ENCODE results near the gene ATCAY.
"Not testable (repeated sequence)": the region's sequence is repeated elsewhere in the genome, so short reads cannot be mapped to it uniquely, and the experiment has no call there.

The ATCAY gene

DNA sequence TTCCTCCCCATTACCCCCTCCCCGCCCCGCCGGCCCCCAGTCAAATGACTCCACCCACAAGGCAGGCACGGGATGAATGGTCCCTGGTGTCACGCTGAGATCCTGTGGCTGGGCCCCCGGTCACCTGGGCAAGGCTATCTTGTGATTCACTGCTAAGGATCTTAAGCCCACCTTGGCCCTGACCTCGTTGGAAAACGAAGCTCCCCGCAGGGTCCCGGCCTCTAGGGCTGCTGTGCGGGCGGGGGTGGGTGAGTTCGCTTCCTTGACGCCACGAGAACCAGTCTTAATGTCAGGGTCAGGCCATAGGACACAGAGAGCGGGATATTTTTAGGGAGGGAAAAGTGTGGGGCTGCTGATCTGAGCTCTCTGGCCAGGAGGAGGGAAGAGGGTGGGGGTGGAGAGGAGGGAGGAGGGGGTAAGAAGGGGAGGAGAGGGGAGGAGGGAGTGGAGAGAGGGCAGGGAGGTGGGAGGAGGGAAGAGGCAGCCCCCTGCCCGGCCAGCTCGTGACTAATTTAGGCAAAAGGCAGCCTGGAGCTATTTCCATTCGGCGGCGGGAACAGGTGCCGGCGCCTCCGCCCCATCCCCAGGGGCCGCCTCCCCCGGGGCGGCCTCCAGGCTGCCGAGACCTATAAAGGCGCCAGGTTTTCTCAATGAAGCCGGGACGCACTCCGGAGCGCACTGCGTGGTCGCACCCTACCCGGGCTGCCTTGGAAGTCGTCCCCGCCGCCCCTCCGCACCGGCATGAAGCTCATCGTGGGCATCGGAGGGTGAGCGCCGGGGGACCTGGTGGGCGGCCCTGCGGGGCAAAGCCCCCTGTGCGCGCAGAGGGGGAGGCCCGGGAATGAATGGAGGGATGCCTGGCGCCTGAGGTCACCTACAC lies 52.7 kb downstream of the ATCAY start, which contains the start of gene NMRK2:
TSS of gene NMRK2 (plus strand) at position 139 of the 880 bp plus-strand sequence. CDS start at position 742, 603 bp downstream.
- DNase-seq: no peak
- H3K4me1 Mint-ChIP-seq (ENCODE audit: low read depth in 2 of 2): no peaks in the 10 kb centered on the region
- no peaks in the 10 kb centered on the region for H3K9me3 Mint-ChIP-seq
- H3K36me3 Mint-ChIP-seq (ENCODE audit: insufficient read depth): no peaks in the 10 kb centered on the region
- H3K27ac Mint-ChIP-seq: no peak within 1 kb of the TSS
- H3K27me3 Mint-ChIP-seq: peaks cover 10 to 36% of the 10 kb centered on the region in 2 donors
- ATAC-seq (replicated peaks): no peak
- H3K4me3 Mint-ChIP-seq: no peak within 1 kb of the TSS

DNA sequence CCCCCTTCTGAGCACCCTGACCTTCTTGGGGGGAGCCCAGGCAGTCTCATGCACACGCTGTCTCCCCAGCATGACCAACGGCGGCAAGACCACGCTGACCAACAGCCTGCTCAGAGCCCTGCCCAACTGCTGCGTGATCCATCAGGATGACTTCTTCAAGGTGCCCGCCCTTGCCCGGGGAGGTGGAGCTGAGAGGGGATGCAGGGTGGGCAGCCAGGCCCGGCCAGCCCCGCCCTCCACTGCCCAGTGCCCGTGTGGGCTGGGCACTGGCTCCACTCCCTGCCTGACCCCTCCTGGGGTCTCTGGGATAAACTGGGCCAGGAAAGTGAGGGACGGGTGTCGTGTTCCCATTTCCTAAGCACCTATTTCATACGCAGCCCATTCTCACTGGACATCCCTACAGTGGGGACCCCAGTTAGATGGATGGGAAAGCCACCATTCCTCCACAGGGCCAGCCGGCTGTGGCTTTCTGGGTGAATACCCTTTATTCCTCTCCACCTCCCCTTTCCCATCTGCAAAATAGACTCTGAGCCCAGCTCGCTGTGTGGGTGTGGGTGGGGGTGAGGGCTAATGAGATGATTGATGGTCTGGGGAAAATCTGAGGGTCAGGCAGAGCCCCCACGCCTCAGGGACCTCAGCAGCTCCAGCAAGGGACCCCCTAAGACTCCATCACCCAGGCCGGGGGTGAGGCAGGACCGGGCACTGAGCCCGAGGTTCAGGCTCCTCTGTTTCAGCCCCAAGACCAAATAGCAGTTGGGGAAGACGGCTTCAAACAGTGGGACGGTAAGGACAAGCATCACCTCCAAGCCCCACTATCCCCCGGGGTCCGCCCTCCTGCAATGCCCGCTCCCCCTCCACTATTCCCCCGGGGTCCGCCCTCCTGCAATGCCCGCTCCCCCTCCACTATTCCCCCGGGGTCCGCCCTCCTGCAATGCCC lies 56.3 kb downstream of the ATCAY start:
- H3K27me3 Mint-ChIP-seq: peaks cover 2 to 26% of the 10 kb centered on the region in 2 donors
- H3K9me3 Mint-ChIP-seq: no peaks in the 10 kb centered on the region
- H3K36me3 Mint-ChIP-seq (ENCODE audit: insufficient read depth): no peaks in the 10 kb centered on the region
- ATAC-seq (replicated peaks) (no peak), DNase-seq (no peak)
- H3K27ac Mint-ChIP-seq: no peak overlapping the region
- no peak overlapping the region for H3K4me3 Mint-ChIP-seq
- H3K4me1 Mint-ChIP-seq (ENCODE audit: low read depth in 2 of 2): no peaks in the 10 kb centered on the region

DNA sequence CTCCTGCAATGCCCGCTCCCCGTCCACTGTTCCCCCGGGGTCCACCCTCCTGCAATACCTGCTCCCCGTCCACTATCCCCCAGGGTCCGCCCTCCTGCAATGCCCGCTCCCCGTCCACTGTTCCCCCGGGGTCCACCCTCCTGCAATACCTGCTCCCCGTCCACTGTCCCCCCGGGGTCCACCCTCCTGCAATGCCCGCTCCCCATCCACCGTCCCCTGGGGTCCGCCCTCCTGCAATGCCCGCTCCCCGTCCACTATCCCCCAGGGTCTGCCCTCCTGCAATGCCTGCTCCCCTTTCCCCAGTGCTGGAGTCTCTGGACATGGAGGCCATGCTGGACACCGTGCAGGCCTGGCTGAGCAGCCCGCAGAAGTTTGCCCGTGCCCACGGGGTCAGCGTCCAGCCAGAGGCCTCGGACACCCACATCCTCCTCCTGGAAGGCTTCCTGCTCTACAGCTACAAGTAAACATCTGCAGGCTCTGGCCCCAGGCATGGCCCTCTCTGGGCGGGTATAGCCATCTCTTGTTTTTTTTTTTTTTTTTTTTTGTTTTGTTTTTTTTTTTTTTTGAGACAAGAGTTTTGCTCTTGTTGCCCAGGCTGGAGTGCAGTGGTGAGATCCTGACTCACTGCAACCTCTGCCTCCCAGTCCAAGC lies 57.9 kb downstream of the ATCAY start:
- not testable (repeated sequence) for H3K4me1 Mint-ChIP-seq (ENCODE audit: low read depth in 2 of 2); H3K9me3 Mint-ChIP-seq; H3K4me3 Mint-ChIP-seq; H3K36me3 Mint-ChIP-seq (ENCODE audit: insufficient read depth); DNase-seq; ATAC-seq (replicated peaks); H3K27ac Mint-ChIP-seq
- peaks cover 0 to 13% of the 10 kb centered on the region in 2 donors for H3K27me3 Mint-ChIP-seq

DNA sequence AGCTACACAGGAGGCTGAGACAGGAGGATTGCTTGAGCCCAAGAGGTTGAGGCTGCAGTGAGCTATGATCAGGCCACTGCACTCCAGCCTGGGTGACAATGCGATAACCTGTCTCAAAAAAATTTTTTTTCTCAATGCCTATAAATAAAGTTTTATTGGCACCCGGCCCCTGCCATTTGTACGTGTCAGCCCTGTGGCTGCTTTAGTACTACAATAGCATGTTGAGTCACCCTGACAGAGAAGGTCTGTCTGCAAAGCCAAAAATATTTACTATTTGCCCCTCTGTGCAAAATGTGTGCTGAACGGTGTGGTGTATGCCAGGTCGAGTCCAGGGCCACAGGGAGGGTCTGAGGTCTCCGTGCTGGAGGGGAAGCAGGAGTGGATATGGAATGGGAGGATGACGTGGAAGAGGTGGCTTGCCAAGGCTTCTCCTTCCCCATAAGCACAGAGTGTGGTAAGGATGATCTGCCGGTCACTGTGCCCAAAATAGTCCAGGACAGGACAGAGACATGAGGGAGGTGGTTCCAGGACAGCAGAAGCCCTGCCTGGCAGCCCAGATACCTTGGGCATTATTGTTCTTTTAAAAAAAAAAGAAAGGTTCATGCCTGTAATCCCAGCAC lies 62.4 kb downstream of the ATCAY start:
- Mint-ChIP-seq H3K9me3 (no peaks in the 10 kb centered on the region), H3K36me3 (ENCODE audit: insufficient read depth) (no peaks in the 10 kb centered on the region), H3K27ac (no peak overlapping the region), H3K4me1 (ENCODE audit: low read depth in 2 of 2) (peaks cover 4 to 5% of the 10 kb centered on the region in 2 donors), H3K27me3 (peaks cover 0 to 10% of the 10 kb centered on the region in 2 donors), H3K4me3 (no peak overlapping the region)
- DNase-seq (no peak), ATAC-seq (replicated peaks) (no peak)

DNA sequence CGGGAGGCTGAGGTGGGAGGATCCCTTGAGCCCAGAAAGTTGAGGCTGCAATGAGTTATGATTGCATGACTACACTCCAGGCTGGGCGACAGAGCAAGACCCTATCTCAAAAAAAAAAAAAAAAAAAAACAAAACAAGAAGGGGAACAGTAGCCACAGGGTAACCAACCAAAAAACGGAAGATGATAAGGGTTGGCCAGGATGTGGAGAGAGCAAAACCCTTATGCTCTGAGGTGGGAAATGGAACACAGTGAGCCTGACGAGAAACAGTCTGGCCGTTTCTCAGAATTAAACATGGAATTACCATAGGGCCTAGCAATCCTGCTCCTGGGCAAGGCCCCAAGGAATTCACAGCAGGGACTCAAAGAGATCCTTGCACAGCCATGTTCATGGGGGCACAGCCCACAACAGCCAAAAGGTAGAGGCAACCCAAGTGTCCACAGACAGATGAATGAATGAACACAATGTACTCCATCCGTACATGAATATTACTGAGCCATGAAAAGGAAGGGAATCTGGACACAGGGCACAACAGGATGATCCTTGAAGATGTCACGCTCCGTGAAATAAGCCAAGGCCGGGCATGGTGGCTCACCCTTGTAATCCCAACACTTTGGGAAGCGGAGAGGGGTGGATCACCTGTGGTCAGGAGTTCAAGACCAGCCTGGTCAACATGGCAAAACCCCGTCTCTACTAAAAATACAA lies 63.7 kb downstream of the ATCAY start:
- no peak for DNase-seq

DNA sequence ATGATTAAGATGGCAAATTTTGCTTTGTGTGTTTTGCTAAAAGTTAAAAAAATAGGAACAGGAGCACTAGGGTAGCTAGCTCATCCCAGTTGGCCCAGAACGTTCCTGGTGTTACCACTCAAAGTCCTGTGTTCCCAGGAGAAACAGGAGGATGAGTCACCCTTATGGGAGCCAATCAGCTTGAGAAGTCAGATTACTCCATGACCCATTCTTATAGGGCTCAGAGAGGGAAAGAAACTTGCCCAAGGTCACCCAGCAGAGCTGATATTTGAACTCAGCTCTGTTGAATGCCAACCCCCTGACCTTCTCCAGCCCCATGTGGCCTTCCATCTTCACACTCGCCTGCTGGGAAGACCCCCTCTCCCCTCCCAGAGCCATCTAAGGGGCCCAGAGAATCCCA lies 65.4 kb downstream of the ATCAY start:
- no peak for DNase-seq
- H3K4me1 Mint-ChIP-seq (ENCODE audit: low read depth in 2 of 2): peaks cover 5% of the 10 kb centered on the region in 2 donors
- peaks cover 0 to 10% of the 10 kb centered on the region in 2 donors for H3K27me3 Mint-ChIP-seq
- ATAC-seq (replicated peaks): no peak
- peaks cover 3% of the 10 kb centered on the region for H3K36me3 Mint-ChIP-seq (ENCODE audit: insufficient read depth)
- no peaks in the 10 kb centered on the region for H3K9me3 Mint-ChIP-seq
- H3K27ac Mint-ChIP-seq: no peak overlapping the region
- H3K4me3 Mint-ChIP-seq: no peak overlapping the region

More for the DNA sequence above, 63.7 kb downstream of the ATCAY start:
- Mint-ChIP-seq H3K27ac (peak overlapping the region in 1 of 2 donors; percentile 41), H3K4me3 (no peak overlapping the region), H3K9me3 (no peaks in the 10 kb centered on the region), H3K27me3 (peaks cover 0 to 10% of the 10 kb centered on the region in 2 donors), H3K4me1 (ENCODE audit: low read depth in 2 of 2) (peaks cover 4 to 5% of the 10 kb centered on the region in 2 donors), H3K36me3 (ENCODE audit: insufficient read depth) (no peaks in the 10 kb centered on the region)
- ATAC-seq (replicated peaks): no peak

DNA sequence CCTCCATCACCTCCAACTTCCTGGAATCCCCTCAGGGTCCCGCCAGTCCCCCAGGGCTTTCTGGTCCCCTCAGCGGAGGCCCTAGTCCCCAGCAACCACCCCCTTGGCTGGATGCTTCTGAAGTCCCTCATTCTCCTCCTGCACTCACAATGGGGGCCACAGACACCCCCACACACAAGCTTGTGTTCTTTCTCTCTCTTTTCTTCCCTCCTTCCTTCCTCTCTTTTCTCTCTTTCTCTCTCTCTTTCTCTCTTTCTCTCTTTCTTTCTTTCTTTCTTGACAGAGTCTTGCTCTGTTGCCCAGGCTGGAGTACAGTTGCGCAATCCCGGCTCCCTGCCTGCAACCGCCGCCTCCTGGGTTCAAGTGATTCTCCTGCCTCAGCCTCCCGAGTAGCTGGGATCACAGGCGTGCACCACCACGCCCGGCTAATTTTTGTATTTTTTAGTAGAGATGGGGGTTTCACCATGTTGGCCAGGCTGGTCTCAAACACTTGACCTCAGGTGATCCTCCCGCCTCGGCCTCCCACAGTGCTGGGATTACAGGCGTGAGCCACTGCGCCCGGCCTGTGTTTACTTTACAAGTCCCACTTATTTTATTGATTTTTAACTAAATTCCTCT lies 66.9 kb downstream of the ATCAY start:
- H3K4me1 Mint-ChIP-seq (ENCODE audit: low read depth in 2 of 2): peaks cover 6 to 13% of the 10 kb centered on the region in 2 donors
- not testable (repeated sequence) for ATAC-seq (replicated peaks); H3K4me3 Mint-ChIP-seq; H3K9me3 Mint-ChIP-seq; H3K36me3 Mint-ChIP-seq (ENCODE audit: insufficient read depth); DNase-seq
- peak overlapping the region in 1 of 2 donors; percentile 64 for H3K27ac Mint-ChIP-seq
- H3K27me3 Mint-ChIP-seq: peaks cover 0 to 10% of the 10 kb centered on the region in 2 donors

DNA sequence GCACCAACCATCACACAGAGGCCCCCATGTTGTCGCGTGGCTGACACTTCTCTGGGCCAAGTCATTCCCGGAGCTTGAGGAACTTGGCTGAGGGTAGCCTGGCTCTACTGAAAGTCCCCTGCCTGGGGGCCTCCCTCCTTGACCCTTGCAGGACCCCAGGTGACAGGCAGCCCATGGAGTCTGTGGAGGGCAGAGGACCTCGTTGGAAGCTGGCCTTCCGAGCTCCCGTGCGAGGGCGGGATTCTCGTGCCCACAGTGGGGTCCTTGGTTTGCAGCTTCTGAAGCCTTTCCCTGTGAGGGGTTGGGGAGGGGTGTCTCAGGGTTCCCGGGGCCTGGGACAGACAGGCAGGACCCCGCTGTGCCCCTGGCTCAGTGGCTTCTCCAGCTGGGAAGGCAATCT lies 68.8 kb downstream of the ATCAY start:
- no peak overlapping the region for H3K4me3 Mint-ChIP-seq

DNA sequence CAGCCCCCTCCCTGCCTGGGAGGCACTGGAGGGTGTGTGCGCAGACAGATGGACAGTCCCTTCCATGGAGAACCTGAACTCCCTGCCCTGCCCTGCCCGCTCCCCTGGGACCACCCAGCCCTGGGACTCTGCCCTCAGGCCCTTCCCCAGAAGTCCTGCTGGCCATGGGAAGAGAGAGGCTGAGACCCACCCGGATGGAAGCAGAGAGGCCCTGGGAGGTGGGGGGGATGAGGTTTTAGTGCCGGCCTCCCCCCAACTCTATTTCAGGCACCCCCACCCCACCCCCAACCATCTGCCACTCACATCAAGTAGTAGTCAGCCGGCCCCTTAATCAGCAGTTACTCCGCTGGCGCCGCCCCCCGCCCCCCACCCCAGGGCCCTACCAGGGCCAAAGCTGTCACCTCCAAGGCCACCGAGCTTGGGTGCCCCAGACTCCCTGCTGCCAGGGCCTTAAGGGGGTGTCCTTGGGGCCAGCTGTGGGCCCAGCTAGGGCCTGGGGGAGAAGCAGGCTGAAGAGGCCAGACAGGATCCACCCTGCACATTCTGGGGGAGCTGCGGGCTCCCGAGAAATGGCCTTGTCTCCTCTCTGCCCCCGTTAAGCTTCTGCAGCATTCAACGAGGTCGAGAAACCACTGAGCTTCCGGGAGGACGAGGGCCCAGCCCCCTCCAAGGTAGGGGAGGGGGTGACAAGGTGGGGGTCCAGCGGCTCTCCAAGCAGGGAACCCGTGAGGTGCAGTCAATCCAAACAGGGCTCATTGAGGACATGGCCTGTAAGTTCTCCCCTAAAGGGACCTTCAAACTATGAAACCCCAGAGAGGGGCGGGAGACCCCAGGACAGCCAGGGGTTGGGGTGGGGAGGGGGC lies 69.7 kb downstream of the ATCAY start:
- Mint-ChIP-seq H3K36me3 (ENCODE audit: insufficient read depth) (peaks cover 9% of the 10 kb centered on the region), H3K4me1 (ENCODE audit: low read depth in 2 of 2) (peaks cover 1 to 12% of the 10 kb centered on the region in 2 donors), H3K27me3 (peaks cover 0 to 10% of the 10 kb centered on the region in 2 donors), H3K4me3 (peak overlapping the region; percentile 55 to 84), H3K9me3 (no peaks in the 10 kb centered on the region), H3K27ac (peak overlapping the region in 1 of 2 donors; percentile 94)
- ATAC-seq (replicated peaks): no peak
- DNase-seq: no peak

More for the DNA sequence above, 68.8 kb downstream of the ATCAY start:
- Mint-ChIP-seq H3K27me3 (peaks cover 0 to 10% of the 10 kb centered on the region in 2 donors), H3K4me1 (ENCODE audit: low read depth in 2 of 2) (peaks cover 1 to 13% of the 10 kb centered on the region in 2 donors), H3K9me3 (no peaks in the 10 kb centered on the region), H3K36me3 (ENCODE audit: insufficient read depth) (peaks cover 9% of the 10 kb centered on the region), H3K27ac (no peak overlapping the region)
- no peak for DNase-seq
- ATAC-seq (replicated peaks): no peak

DNA sequence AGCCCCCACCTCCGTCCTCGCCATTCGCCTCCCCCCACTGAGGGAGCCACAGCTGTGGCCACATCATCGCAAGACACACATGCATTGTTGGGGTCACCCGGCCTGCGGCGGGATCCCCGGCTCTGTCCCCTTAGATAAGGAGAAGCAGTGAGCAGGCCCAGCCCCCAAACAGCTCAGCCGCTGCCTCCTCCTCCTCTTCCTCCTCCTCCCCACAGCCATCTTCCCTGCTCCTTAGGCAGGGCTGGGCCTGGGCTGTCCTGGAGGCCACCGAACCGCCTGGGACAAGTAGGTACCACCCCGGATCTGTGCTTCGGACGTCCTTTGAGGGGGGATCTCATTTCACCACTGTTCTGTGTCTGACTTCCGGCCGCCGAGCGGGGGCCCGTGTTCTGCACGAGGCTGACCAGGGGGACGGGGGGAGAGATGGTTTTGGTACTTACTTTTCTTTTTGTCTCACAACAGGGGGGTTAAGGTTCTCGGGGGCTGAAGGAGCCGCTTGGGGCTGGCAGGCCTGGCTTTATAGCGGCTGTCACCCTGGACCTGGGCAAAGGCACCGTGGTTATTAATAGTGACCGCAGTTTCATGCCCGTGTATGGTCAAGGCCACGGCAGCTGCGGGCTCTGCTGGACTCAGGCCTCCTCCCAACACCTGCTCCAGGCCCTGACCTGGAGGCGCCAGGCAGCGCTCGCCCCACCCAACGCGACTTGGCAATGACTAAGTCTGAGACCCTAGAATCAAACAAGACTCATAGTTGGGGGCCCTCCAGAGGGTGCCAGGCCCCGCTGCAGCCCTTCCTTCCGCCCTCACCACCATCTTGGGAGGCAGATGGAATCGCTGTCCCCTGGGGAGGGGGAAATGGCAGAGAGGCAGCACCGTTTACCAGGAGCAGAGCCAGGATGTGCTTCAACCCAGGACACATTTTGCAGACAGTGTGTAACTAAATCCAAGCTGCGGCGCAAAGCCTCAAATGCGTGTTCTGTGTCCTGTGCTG lies 70.7 kb downstream of the ATCAY start:
- H3K9me3 Mint-ChIP-seq: no peaks in the 10 kb centered on the region
- DNase-seq (no peak), ATAC-seq (replicated peaks) (peak; percentile 17)
- peaks cover 16% of the 10 kb centered on the region for H3K36me3 Mint-ChIP-seq (ENCODE audit: insufficient read depth)
- peaks cover 1 to 12% of the 10 kb centered on the region in 2 donors for H3K4me1 Mint-ChIP-seq (ENCODE audit: low read depth in 2 of 2)
- H3K27me3 Mint-ChIP-seq: peaks cover 0 to 10% of the 10 kb centered on the region in 2 donors
- peak overlapping the region; percentile 79 to 94 for H3K27ac Mint-ChIP-seq
- H3K4me3 Mint-ChIP-seq: peak overlapping the region; percentile 64 to 84

Measured in effector memory CD8-positive, alpha-beta T cell (primary cell).